Measurements from ENCODE around the gene ZNF670. TPM values are rescaled to one million over a fixed set of nuclear protein-coding genes. Genes with fewer than 3 reads are reported as not detected.
A peak's percentile ranks its signal among the peaks of the same experiment; 100 is the strongest.

The ZNF670 gene
- total RNA-seq, 1 donor from 2014 or later: 8.5 TPM

GRCh38 chr1:247113094-247113497, 34.5 kb upstream of the ZNF670 start:
- Mint-ChIP-seq H3K9me3 (no peaks in the 10 kb centered on the region), H3K36me3 (peaks cover 12% of the 10 kb centered on the region), H3K27ac (no peak overlapping the region), H3K27me3 (peaks cover 4% of the 10 kb centered on the region), H3K4me1 (ENCODE audit: unreplicated experiment) (peaks cover 10% of the 10 kb centered on the region), H3K4me3 (peak overlapping the region; percentile 81)
- TF ChIP-seq CTCF (conservative IDR thresholded peaks at IDR 0.05): no peak
- DNase-seq (ENCODE audit: extremely low spot score, unreplicated experiment): peak; percentile 50

- H3K4me1 Mint-ChIP-seq (ENCODE audit: unreplicated experiment): peaks cover 10% of the 10 kb centered on the region
- no peaks in the 10 kb centered on the region for H3K9me3 Mint-ChIP-seq
- peaks cover 12% of the 10 kb centered on the region for H3K36me3 Mint-ChIP-seq
- H3K4me3 Mint-ChIP-seq: peak overlapping the region; percentile 81
- no peak for TF ChIP-seq CTCF (conservative IDR thresholded peaks at IDR 0.05)
- DNase-seq (ENCODE audit: extremely low spot score, unreplicated experiment): no peak
- peaks cover 4% of the 10 kb centered on the region for H3K27me3 Mint-ChIP-seq
- H3K27ac Mint-ChIP-seq: peak overlapping the region; percentile 61
Measured at GRCh38 chr1:247112479-247112781, 33.8 kb upstream of the ZNF670 start.

- peak overlapping the region; percentile 87 for H3K4me3 Mint-ChIP-seq
- H3K27me3 Mint-ChIP-seq: peaks cover 4% of the 10 kb centered on the region
- H3K9me3 Mint-ChIP-seq: no peaks in the 10 kb centered on the region
- H3K36me3 Mint-ChIP-seq: peaks cover 12% of the 10 kb centered on the region
- no peak for TF ChIP-seq CTCF (conservative IDR thresholded peaks at IDR 0.05)
- DNase-seq (ENCODE audit: extremely low spot score, unreplicated experiment): no peak
- peaks cover 10% of the 10 kb centered on the region for H3K4me1 Mint-ChIP-seq (ENCODE audit: unreplicated experiment)
- H3K27ac Mint-ChIP-seq: no peak overlapping the region
Measured at GRCh38 chr1:247111700-247112478, 33.3 kb upstream of the ZNF670 start.

GRCh38 chr1:247111259-247111699, 32.7 kb upstream of the ZNF670 start:
- Mint-ChIP-seq H3K4me3 (peak overlapping the region; percentile 91), H3K9me3 (no peaks in the 10 kb centered on the region), H3K36me3 (peaks cover 12% of the 10 kb centered on the region), H3K27ac (peak overlapping the region; percentile 88), H3K27me3 (peaks cover 4% of the 10 kb centered on the region), H3K4me1 (ENCODE audit: unreplicated experiment) (peaks cover 10% of the 10 kb centered on the region)
- TF ChIP-seq CTCF (conservative IDR thresholded peaks at IDR 0.05): no peak
- DNase-seq (ENCODE audit: extremely low spot score, unreplicated experiment): no peak

- no peak for DNase-seq (ENCODE audit: extremely low spot score, unreplicated experiment)
- Mint-ChIP-seq H3K9me3 (no peaks in the 10 kb centered on the region), H3K4me1 (ENCODE audit: unreplicated experiment) (peaks cover 10% of the 10 kb centered on the region), H3K27ac (peak overlapping the region; percentile 88), H3K27me3 (peaks cover 4% of the 10 kb centered on the region), H3K36me3 (peaks cover 12% of the 10 kb centered on the region), H3K4me3 (peak overlapping the region; percentile 91)
- TF ChIP-seq CTCF (conservative IDR thresholded peaks at IDR 0.05): no peak
Measured at GRCh38 chr1:247110627-247111258, 32.1 kb upstream of the ZNF670 start.
